ENCODE data around the gene PTPN14. TPM values are rescaled to one million over a fixed set of nuclear protein-coding genes. Genes with fewer than 3 reads are reported as not detected.

PTPN14 gene
- total and polyA plus RNA-seq, 2 of the 8 experiments (the other 6 are each of a cell fraction or from before 2014, with no cell fraction given), result 14.4 to 93.6 TPM

DNA sequence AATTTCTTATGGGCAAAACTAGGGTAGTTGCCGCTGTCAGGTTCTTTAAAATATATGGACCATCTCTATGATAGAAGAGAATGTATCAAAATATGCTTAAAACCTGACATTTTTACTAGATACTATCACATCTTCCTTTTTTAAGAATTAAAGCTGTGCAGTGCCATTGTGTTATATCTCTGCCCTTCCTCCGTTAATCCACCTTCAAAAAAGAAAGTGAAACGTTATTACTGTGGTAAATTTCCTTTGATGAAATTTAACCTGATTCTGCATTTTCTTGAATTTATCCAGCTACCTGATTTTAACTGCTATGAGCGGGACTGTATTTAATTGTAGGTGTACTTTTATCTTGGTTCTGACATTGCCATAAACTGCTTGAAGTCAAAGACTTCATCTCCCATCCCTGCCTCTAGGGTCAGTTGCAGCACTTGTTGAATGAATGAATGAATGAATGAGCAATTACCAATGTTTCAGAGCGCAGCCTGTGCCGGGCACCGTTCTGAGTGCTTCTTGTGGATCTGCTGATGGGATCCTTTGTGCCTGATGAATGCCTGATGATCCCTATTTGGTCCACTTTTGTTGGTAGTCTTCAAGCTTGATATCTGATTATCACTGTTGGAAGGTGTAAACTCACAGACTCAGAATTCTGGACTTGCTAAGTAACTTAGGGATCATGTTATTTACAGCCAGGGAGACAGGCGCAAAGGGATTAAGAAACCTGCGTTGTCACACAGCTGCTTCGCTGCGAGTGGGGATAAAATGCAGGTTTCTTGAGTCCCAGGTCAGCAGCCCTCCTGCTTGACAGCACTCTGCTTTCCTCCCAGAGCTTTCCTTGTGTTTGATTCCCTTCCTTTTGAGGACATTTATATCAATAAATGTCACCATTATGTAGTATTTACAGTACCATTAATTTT is 240.4 kb downstream of the PTPN14 start (continued):
- no peak for TF ChIP-seq CHD7 (IDR thresholded peaks at IDR 0.05; ENCODE audit: insufficient replicate concordance, low read length)
- TF ChIP-seq RBBP5 (IDR thresholded peaks at IDR 0.05; ENCODE audit: borderline replicate concordance, low read depth, low read length), result no peak
- no peak for TF ChIP-seq BCL11A (IDR thresholded peaks at IDR 0.05; ENCODE audit: low read depth in 2 of 2, low read length in 2 of 2)
- no peak for TF ChIP-seq POLR2AphosphoS5 (IDR thresholded peaks at IDR 0.05; ENCODE audit: low read depth, low read length)
- TF ChIP-seq SP2 (IDR thresholded peaks at IDR 0.05; ENCODE audit: low read length), result no peak
- TF ChIP-seq RFX5 (IDR thresholded peaks at IDR 0.05; ENCODE audit: borderline replicate concordance, low read depth, low read length), result no peak
